OCI-LY3 (cell line): ENCODE measurements around the gene NPPC.

Experiments
- EZH2phosphoT487 ChIP-seq: fragments of 200-600 bp; shearing (Covaris generic); IDR thresholded peaks from 2 replicates; pipeline ENCODE4 v1.6.1; 2018; ENCODE audit warnings: antibody characterized with exemption, mixed run types, low read depth
- TF ChIP-seq, protein P1 (sequence below): fragments of 200-600, 300-600 bp; sonication (generic); IDR thresholded peaks from 2 replicates; pipeline ENCODE4 v1.5.1; 2014; ENCODE audit warnings: antibody characterized with exemption, low read length, low read depth

GRCh38 chr2:231925303-231926179, 655 bp downstream of the NPPC start:
- TF ChIP-seq, protein P1, sequence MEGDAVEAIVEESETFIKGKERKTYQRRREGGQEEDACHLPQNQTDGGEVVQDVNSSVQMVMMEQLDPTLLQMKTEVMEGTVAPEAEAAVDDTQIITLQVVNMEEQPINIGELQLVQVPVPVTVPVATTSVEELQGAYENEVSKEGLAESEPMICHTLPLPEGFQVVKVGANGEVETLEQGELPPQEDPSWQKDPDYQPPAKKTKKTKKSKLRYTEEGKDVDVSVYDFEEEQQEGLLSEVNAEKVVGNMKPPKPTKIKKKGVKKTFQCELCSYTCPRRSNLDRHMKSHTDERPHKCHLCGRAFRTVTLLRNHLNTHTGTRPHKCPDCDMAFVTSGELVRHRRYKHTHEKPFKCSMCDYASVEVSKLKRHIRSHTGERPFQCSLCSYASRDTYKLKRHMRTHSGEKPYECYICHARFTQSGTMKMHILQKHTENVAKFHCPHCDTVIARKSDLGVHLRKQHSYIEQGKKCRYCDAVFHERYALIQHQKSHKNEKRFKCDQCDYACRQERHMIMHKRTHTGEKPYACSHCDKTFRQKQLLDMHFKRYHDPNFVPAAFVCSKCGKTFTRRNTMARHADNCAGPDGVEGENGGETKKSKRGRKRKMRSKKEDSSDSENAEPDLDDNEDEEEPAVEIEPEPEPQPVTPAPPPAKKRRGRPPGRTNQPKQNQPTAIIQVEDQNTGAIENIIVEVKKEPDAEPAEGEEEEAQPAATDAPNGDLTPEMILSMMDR = peak; percentile 54
- no peak for TF ChIP-seq EZH2phosphoT487
